Embryonic facial prominence (tissue), 1 donor: ENCODE data around the gene OR2T5.
"Not testable (repeated sequence)": the region's sequence is repeated elsewhere in the genome, so short reads cannot be mapped to it uniquely, and the experiment has no call there.

Experiments
- DNase-seq: peaks from one replicate; pipeline ENCODE4 v3.0.0-alpha.2; 2016; ENCODE audit errors: extremely low spot score

OR2T5 gene

DNA sequence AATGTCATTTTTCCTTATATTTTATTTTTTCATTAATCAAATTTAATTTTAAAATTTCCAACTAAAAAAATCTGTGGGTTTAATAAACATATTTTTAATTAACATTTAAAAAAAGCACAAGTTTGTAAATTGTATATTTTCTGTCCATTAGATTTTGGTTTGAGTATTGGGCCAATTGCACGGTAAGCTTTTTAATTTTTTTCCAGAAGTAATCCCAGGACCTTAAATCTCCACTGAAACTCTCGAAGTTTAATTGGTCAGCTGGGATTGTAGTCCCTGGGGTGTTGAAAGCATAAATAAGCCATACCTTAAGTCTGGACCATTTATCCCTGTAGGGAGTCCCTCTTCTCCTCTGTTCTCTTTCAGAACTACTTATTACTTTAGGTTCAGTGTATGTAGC is 19.4 kb downstream of the OR2T5 start, which contains the start of gene OR2G6:
TSS of gene OR2G6 (plus strand) at position 301 of the 400 bp plus-strand sequence. CDS start 13,574 bp downstream, outside the sequence.
- not testable (repeated sequence) for DNase-seq

DNA sequence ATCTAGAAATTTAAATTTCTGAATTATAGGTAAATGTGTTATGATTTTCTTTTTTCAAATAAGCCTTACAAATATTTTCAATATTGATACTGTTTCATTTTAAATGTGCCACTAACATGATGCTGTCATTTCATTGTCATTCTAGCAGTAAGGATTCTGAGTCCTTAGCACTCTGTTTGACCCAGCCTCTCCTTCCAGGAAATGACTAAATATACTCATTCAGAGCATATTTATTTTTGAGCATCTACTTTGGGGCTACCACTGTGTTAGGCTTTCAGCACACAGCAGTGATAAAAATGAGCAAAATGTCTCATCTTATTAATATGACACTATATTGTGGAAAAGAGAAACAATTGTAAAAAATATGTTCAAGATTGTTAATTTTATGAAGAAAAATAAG is 21.8 kb downstream of the OR2T5 start:
- not testable (repeated sequence) for DNase-seq

DNA sequence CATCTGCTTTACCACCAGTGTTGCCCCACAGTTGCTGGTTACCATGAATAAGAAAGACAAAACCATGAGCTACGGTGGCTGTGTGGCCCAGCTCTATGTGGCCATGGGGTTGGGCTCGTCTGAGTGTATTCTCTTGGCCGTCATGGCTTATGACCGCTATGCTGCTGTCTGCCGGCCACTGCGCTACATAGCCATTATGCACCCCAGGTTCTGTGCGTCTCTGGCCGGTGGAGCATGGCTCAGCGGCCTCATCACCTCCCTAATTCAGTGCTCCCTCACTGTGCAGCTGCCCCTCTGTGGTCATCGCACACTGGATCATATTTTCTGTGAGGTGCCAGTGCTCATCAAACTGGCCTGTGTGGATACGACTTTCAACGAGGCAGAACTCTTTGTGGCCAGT is 33.5 kb downstream of the OR2T5 start:
- no peak for DNase-seq

DNA sequence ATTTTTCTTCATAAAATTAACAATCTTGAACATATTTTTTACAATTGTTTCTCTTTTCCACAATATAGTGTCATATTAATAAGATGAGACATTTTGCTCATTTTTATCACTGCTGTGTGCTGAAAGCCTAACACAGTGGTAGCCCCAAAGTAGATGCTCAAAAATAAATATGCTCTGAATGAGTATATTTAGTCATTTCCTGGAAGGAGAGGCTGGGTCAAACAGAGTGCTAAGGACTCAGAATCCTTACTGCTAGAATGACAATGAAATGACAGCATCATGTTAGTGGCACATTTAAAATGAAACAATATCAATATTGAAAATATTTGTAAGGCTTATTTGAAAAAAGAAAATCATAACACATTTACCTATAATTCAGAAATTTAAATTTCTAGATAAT is 49.1 kb downstream of the OR2T5 start:
- DNase-seq, result not testable (repeated sequence)
